ENCODE data around the gene PCDHGB4.
"Not testable (repeated sequence)": the region's sequence is repeated elsewhere in the genome, so short reads cannot be mapped to it uniquely, and the experiment has no call there.

Gene PCDHGB4

GRCh38 chr5:141402553-141403243 lies 15.2 kb downstream of the PCDHGB4 start, which contains the start of gene PCDHGA9:
Gene PCDHGA9 (plus strand): TSS chr5:141402778. CDS start chr5:141402953, 175 bp downstream.
- no peak for DNase-seq

- DNase-seq: no peak
These were observed 15.9 kb downstream of the PCDHGB4 start for GRCh38 chr5:141403387-141403786.

GRCh38 chr5:141407790-141408505 lies 20.4 kb downstream of the PCDHGB4 start, which contains the start of gene PCDHGB6:
Gene PCDHGB6 (plus strand): TSS chr5:141408021. CDS start chr5:141408203, 182 bp downstream.
- not testable (repeated sequence) for DNase-seq

- no peak for DNase-seq
These were observed 22.3 kb downstream of the PCDHGB4 start for GRCh38 chr5:141409598-141410306.

GRCh38 chr5:141411575-141411974 lies 24.1 kb downstream of the PCDHGB4 start:
- no peak for DNase-seq

GRCh38 chr5:141412854-141413539 lies 25.5 kb downstream of the PCDHGB4 start, which contains the start of gene PCDHGA10:
Gene PCDHGA10 (plus strand): TSS chr5:141412987. CDS start chr5:141413176, 189 bp downstream.
- DNase-seq: no peak

GRCh38 chr5:141413540-141414069 lies 26.1 kb downstream of the PCDHGB4 start:
- no peak for DNase-seq

- DNase-seq: not testable (repeated sequence)
These were observed 27.2 kb downstream of the PCDHGB4 start for GRCh38 chr5:141414548-141415274.

GRCh38 chr5:141415275-141415618 lies 27.7 kb downstream of the PCDHGB4 start:
- not testable (repeated sequence) for DNase-seq

- DNase-seq: peak; percentile 69
These were observed 30.1 kb downstream of the PCDHGB4 start, which contains the start of gene PCDHGB7 for GRCh38 chr5:141417494-141418172. Gene PCDHGB7 (plus strand): TSS chr5:141417677. CDS start chr5:141417860, 183 bp downstream.

- no peak for DNase-seq
These were observed 31.8 kb downstream of the PCDHGB4 start for GRCh38 chr5:141419074-141419880.

GRCh38 chr5:141420855-141421488 lies 33.5 kb downstream of the PCDHGB4 start, which contains the start of gene PCDHGA11:
Gene PCDHGA11 (plus strand): TSS chr5:141421051. CDS start chr5:141421228, 177 bp downstream.
- DNase-seq: no peak

- no peak for DNase-seq
These were observed 34.0 kb downstream of the PCDHGB4 start for GRCh38 chr5:141421489-141421855.

- DNase-seq: no peak
These were observed 35.3 kb downstream of the PCDHGB4 start for GRCh38 chr5:141422742-141423291.

GRCh38 chr5:141427783-141428426 lies 40.4 kb downstream of the PCDHGB4 start:
- DNase-seq: no peak

GRCh38 chr5:141430332-141431113 lies 43.0 kb downstream of the PCDHGB4 start, which contains the start of gene PCDHGA12:
Gene PCDHGA12 (plus strand): TSS chr5:141430507. CDS start chr5:141430760, 253 bp downstream.
- no peak for DNase-seq

GRCh38 chr5:141431286-141431685 lies 43.8 kb downstream of the PCDHGB4 start:
- no peak for DNase-seq

- DNase-seq: not testable (repeated sequence)
These were observed 44.8 kb downstream of the PCDHGB4 start for GRCh38 chr5:141432308-141432707.

Data from NCI-H1105 treated with DMSO at 0.1 percent for 48 hours (cell line).